HepG2 (cell line): Measurements from ENCODE around the gene TAOK3. TPM values are rescaled to one million over a fixed set of nuclear protein-coding genes. Genes with fewer than 3 reads are reported as not detected.

Source experiments
- CEBPG ChIP-seq: IDR thresholded peaks from 2 replicates; pipeline ENCODE4 v1.6.1; 2016
- EP300 ChIP-seq, 3 experiments: sonication (generic) in 1 of 3; formaldehyde crosslinking in 1 of 3; IDR thresholded peaks; 2 replicates each; pipeline versions ENCODE4 v1.5.1 to v1.6.1; 2011 to 2020; ENCODE audit warnings: low read depth in 2 of 3, low read length in 2 of 3, borderline replicate concordance in 1 of 3, improper control_type of control experiment in 1 of 3, mild to moderate bottlenecking in 1 of 3, missing genetic modification reagents in 1 of 3, moderate library complexity in 1 of 3
- HNRNPK ChIP-seq: fragments of 200-400 bp; formaldehyde crosslinking; IDR thresholded peaks from 2 replicates; pipeline ENCODE4 v1.6.1; 2018; ENCODE audit warnings: low read length, low read depth, moderate library complexity, mild to moderate bottlenecking; ENCODE audit not compliant: poor library complexity, severe bottlenecking
- HOXA9 ChIP-seq: sonication (generic); formaldehyde crosslinking; IDR thresholded peaks from 2 replicates; pipeline ENCODE4 v1.8.1; 2022; ENCODE audit warnings: missing genetic modification reagents, mild to moderate bottlenecking, moderate library complexity, borderline replicate concordance
- MEIS1 ChIP-seq: sonication (generic); formaldehyde crosslinking; IDR thresholded peaks from 2 replicates; pipeline ENCODE4 v1.9.0; 2021; ENCODE audit warnings: mild to moderate bottlenecking, missing genetic modification reagents, moderate library complexity, borderline replicate concordance
- NAIF1 ChIP-seq: sonication (generic); formaldehyde crosslinking; IDR thresholded peaks from 2 replicates; pipeline ENCODE4 v1.5.0; 2020; ENCODE audit warnings: mild to moderate bottlenecking, missing genetic modification reagents, borderline replicate concordance
- NCOA1 ChIP-seq: sonication (generic); formaldehyde crosslinking; IDR thresholded peaks from 2 replicates; pipeline ENCODE4 v1.9.0; 2021; ENCODE audit warnings: missing genetic modification reagents
- RNF2 ChIP-seq: fragments of 450-650 bp; conservative IDR thresholded peaks from 2 replicates; pipeline ENCODE4 v1.6.1; 2016; ENCODE audit warnings: low read depth
- ZEB1 ChIP-seq: IDR thresholded peaks from 2 replicates; pipeline ENCODE4 v1.6.1; 2012; ENCODE audit warnings: mild to moderate bottlenecking, low read depth, inconsistent platforms; ENCODE audit not compliant: insufficient replicate concordance
- ZFP36L1 ChIP-seq: sonication (generic); formaldehyde crosslinking; IDR thresholded peaks from 2 replicates; pipeline ENCODE4 v1.8.0; 2022; ENCODE audit warnings: mild to moderate bottlenecking, missing genetic modification reagents, moderate library complexity
- ZNF136 ChIP-seq: sonication (generic); formaldehyde crosslinking; IDR thresholded peaks from 2 replicates; pipeline ENCODE4 v1.8.1; 2022; ENCODE audit warnings: low read depth, mild to moderate bottlenecking, moderate library complexity, missing genetic modification reagents
- ZNF20 ChIP-seq: sonication (generic); formaldehyde crosslinking; IDR thresholded peaks from 2 replicates; pipeline ENCODE4 v1.4.0; 2020; ENCODE audit warnings: mild to moderate bottlenecking, moderate library complexity, missing genetic modification reagents
- ZNF432 ChIP-seq: sonication (generic); formaldehyde crosslinking; IDR thresholded peaks from 2 replicates; pipeline ENCODE4 v1.5.0; 2020; ENCODE audit warnings: missing genetic modification reagents, mild to moderate bottlenecking, borderline replicate concordance
- ZNF446 ChIP-seq: sonication (generic); formaldehyde crosslinking; IDR thresholded peaks from 2 replicates; pipeline ENCODE4 v1.5.0; 2020; ENCODE audit warnings: mild to moderate bottlenecking, missing genetic modification reagents
- ZNF589 ChIP-seq: sonication (generic); formaldehyde crosslinking; conservative IDR thresholded peaks from 2 replicates; pipeline ENCODE4 v1.8.0; 2022; ENCODE audit warnings: mild to moderate bottlenecking, moderate library complexity, missing genetic modification reagents
- ZNF614 ChIP-seq: IDR thresholded peaks from 2 replicates; pipeline ENCODE4 v1.6.1; 2018; ENCODE audit warnings: missing biosample characterization, missing genetic modification reagents, inconsistent platforms, borderline replicate concordance
- ZNF740 ChIP-seq: sonication (generic); formaldehyde crosslinking; IDR thresholded peaks from 2 replicates; pipeline ENCODE4 v1.4.0; 2020; ENCODE audit warnings: missing genetic modification reagents
- ZSCAN5A ChIP-seq: sonication (generic); formaldehyde crosslinking; IDR thresholded peaks from 2 replicates; pipeline ENCODE4 v1.8.0; 2022; ENCODE audit warnings: mild to moderate bottlenecking, missing genetic modification reagents, borderline replicate concordance
- polyA plus RNA-seq, 8 experiments: library from polyadenylated mRNA; depleted of rRNA in 3 of 8; stranded (reverse) in 7 of 8; unstranded in 1 of 8; fragments of >200 nt; fragmentation: Illumina TruSeq in 4 of 8; extraction: Trizol in 4 of 8; gene quantifications; 2 replicates each; pipeline versions ENCODE4 v1.2.1 to v1.2.3, GENCODE V29; 2011 to 2016; ENCODE audit warnings: low read depth in 4 of 8, missing spikeins in 1 of 8, mixed read lengths in 1 of 8; ENCODE audit not compliant: insufficient read depth in 1 of 8
- total RNA-seq, 5 experiments: library from RNA; depleted of rRNA; stranded (reverse); fragments of >200 nt; fragmentation: Illumina TruSeq; extraction: Trizol; gene quantifications; 2 replicates each; pipeline ENCODE4 v1.2.3, GENCODE V29; 2016; ENCODE audit warnings: low read depth in 1 of 5
- TF ChIP-seq, protein P1 (sequence below): sonication (generic); formaldehyde crosslinking; IDR thresholded peaks from 2 replicates; pipeline ENCODE4 v1.8.1; 2023; ENCODE audit warnings: mild to moderate bottlenecking, missing genetic modification reagents
- TF ChIP-seq, protein P2 (sequence below): sonication (generic); formaldehyde crosslinking; IDR thresholded peaks from 2 replicates; pipeline ENCODE4 v1.8.0; 2022; ENCODE audit warnings: missing genetic modification reagents, mild to moderate bottlenecking, inconsistent platforms, borderline replicate concordance
- TF ChIP-seq, protein P3 (sequence below): sonication (generic); formaldehyde crosslinking; IDR thresholded peaks from 2 replicates; pipeline ENCODE4 v1.5.1; 2020; ENCODE audit warnings: mild to moderate bottlenecking, moderate library complexity, missing genetic modification reagents

The TAOK3 gene
- total and polyA plus RNA-seq, 2 of the 13 experiments (the other 11 are each of a cell fraction or from before 2014, with no cell fraction given) = 10.4 to 12.3 TPM

GRCh38 chr12:118135788-118136558 lies 236.7 kb downstream of the TAOK3 start, which contains the start of gene PEBP1 (continued):
- TF ChIP-seq, protein P1, sequence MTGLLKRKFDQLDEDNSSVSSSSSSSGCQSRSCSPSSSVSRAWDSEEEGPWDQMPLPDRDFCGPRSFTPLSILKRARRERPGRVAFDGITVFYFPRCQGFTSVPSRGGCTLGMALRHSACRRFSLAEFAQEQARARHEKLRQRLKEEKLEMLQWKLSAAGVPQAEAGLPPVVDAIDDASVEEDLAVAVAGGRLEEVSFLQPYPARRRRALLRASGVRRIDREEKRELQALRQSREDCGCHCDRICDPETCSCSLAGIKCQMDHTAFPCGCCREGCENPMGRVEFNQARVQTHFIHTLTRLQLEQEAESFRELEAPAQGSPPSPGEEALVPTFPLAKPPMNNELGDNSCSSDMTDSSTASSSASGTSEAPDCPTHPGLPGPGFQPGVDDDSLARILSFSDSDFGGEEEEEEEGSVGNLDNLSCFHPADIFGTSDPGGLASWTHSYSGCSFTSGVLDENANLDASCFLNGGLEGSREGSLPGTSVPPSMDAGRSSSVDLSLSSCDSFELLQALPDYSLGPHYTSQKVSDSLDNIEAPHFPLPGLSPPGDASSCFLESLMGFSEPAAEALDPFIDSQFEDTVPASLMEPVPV = peak; percentile 91
- TF ChIP-seq, protein P2, sequence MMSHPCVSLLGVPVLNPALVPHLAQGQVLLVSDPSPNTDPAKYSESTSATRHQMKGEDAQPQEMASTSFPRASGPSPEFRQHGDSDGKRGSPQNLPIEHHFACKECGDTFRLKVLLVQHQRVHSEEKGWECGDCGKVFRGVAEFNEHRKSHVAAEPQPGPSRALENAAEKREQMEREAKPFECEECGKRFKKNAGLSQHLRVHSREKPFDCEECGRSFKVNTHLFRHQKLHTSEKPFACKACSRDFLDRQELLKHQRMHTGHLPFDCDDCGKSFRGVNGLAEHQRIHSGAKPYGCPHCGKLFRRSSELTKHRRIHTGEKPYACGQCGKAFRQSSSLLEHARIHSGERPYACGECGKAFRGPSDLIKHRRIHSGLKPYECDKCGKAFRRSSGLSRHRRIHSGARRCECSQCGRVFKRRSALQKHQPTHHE = peak; percentile 86; the same call in 1 of the 2 replicates
- TF ChIP-seq, protein P3, sequence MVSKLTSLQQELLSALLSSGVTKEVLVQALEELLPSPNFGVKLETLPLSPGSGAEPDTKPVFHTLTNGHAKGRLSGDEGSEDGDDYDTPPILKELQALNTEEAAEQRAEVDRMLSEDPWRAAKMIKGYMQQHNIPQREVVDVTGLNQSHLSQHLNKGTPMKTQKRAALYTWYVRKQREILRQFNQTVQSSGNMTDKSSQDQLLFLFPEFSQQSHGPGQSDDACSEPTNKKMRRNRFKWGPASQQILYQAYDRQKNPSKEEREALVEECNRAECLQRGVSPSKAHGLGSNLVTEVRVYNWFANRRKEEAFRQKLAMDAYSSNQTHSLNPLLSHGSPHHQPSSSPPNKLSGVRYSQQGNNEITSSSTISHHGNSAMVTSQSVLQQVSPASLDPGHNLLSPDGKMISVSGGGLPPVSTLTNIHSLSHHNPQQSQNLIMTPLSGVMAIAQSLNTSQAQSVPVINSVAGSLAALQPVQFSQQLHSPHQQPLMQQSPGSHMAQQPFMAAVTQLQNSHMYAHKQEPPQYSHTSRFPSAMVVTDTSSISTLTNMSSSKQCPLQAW (CRISPR knock-in tag) = peak; percentile 88
- TF ChIP-seq ZFP36L1 (peak; percentile 81; the same call in 1 of the 2 replicates), MEIS1 (peak; percentile 83; the same call in 1 of the 2 replicates), RNF2 (peak; percentile 81), HNRNPK (no peak), ZNF589 (peak; percentile 62; the same call in 1 of the 2 replicates), ZNF432 (CRISPR knock-in tag) (0 out of 2 replicates have a peak, but pooled peaks have one; percentile 42), ZSCAN5A (0 out of 2 replicates have a peak, but pooled peaks have one; percentile 55), ZEB1 (no peak), ZNF20 (CRISPR knock-in tag) (peak; percentile 55; the same call in 1 of the 2 replicates), HOXA9 (CRISPR knock-in tag) (peak; percentile 51; the same call in 1 of the 2 replicates), ZNF740 (no peak), NCOA1 (CRISPR knock-in tag) (no peak), ZNF446 (CRISPR knock-in tag) (peak; percentile 56), ZNF136 (CRISPR knock-in tag) (0 out of 2 replicates have a peak, but pooled peaks have one; percentile 32), ZNF614 (CRISPR knock-in tag) (no peak), CEBPG (CRISPR knock-in tag) (peak; percentile 35; the same call in 1 of the 2 replicates), EP300 (IDR thresholded peaks at IDR 0.05; ENCODE audit: low read depth in 2 of 2, low read length in 2 of 2) (peak; percentile 23 to 54; a peak in 2 of 4 replicates), EP300 (CRISPR knock-in tag; IDR thresholded peaks at IDR 0.05; ENCODE audit: borderline replicate concordance) (peak; percentile 34; the same call in 1 of the 2 replicates), NAIF1 (peak; percentile 46; the same call in 1 of the 2 replicates)
